Hepatocyte (in vitro differentiated cells): Measurements from ENCODE around the gene RAB38.

Source experiments
- EZH2 ChIP-seq: fragments of 200-600 bp; sonication (generic); IDR thresholded peaks from 2 replicates; pipeline ENCODE4 v1.6.1; 2016; ENCODE audit warnings: antibody characterized with exemption, mild to moderate bottlenecking, borderline replicate concordance
- TF ChIP-seq, protein P1 (sequence below): fragments of 200-600 bp; sonication (generic); IDR thresholded peaks from 2 replicates; pipeline ENCODE4 v1.5.1; 2016; ENCODE audit warnings: antibody characterized with exemption, mild to moderate bottlenecking; ENCODE audit not compliant: poor library complexity

DNA sequence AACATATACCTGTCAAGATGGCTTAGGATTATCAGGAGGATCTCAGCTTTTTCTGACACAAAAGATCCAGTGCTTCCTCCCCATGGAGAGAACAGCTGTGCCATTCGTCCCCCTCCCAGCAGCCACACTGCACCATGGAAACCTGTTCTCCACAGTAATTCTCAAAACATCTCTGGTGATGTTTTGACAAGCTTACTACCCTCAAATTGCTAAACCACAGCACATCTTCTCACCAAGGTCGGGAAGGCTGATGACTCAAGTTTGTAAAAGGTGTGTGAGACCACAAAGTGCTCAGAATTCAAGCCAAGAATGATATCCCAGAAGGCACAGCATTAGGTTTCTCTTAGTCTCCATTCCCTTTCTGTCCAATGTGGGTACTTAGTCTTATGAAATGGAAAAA, 3.9 kb upstream of the RAB38 start:
- TF ChIP-seq, protein P1, sequence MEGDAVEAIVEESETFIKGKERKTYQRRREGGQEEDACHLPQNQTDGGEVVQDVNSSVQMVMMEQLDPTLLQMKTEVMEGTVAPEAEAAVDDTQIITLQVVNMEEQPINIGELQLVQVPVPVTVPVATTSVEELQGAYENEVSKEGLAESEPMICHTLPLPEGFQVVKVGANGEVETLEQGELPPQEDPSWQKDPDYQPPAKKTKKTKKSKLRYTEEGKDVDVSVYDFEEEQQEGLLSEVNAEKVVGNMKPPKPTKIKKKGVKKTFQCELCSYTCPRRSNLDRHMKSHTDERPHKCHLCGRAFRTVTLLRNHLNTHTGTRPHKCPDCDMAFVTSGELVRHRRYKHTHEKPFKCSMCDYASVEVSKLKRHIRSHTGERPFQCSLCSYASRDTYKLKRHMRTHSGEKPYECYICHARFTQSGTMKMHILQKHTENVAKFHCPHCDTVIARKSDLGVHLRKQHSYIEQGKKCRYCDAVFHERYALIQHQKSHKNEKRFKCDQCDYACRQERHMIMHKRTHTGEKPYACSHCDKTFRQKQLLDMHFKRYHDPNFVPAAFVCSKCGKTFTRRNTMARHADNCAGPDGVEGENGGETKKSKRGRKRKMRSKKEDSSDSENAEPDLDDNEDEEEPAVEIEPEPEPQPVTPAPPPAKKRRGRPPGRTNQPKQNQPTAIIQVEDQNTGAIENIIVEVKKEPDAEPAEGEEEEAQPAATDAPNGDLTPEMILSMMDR: no peak
- no peak for TF ChIP-seq EZH2
